Prostate gland (tissue), 2 donors: Measurements from ENCODE around the gene OR5M11.

Source experiments
- CTCF ChIP-seq, 4 experiments: fragments of 200-600 bp in 2 of 4; fragments of 450-650 bp in 2 of 4; sonication (generic) in 2 of 4; IDR thresholded peaks; 1 replicate in 3 of 4; 2 replicates in 1 of 4; pipeline ENCODE4 v1.5.1; 2016 to 2019; ENCODE audit warnings: antibody characterized with exemption in 4 of 4, mild to moderate bottlenecking in 2 of 4, moderate library complexity in 2 of 4
- POLR2A ChIP-seq: fragments of 450-650 bp; IDR thresholded peaks from one replicate; pipeline ENCODE4 v1.6.1; 2016; ENCODE audit warnings: antibody characterized with exemption, mild to moderate bottlenecking
- POLR2AphosphoS5 ChIP-seq: sonication (generic); formaldehyde crosslinking; IDR thresholded peaks from one replicate; pipeline ENCODE4 v1.6.1; 2017; ENCODE audit warnings: antibody characterized with exemption

- TF ChIP-seq CTCF (IDR thresholded peaks at IDR 0.05): no peak
- TF ChIP-seq POLR2AphosphoS5: no peak
- TF ChIP-seq POLR2A: no peak
These were observed 29.8 kb downstream of the OR5M11 start for GRCh38 chr11:56513280-56513679.
